GM12865 (cell line): ENCODE measurements around the gene HDHD3.
"Not testable (repeated sequence)": the region's sequence is repeated elsewhere in the genome, so short reads cannot be mapped to it uniquely, and the experiment has no call there.

Source experiments
- DNase-seq: peaks from one replicate; pipeline ENCODE4 v3.0.0; 2010; ENCODE audit warnings: low read depth
- H3K4me3 ChIP-seq: 2 replicates; pipeline ENCODE4 v1.5.1; 2011; ENCODE audit warnings: mild to moderate bottlenecking, low read depth, low read length, control low read depth
- TF ChIP-seq, protein P1 (sequence below): IDR thresholded peaks from 2 replicates; pipeline ENCODE4 v1.5.1; 2011; ENCODE audit warnings: low read length, control low read depth, low read depth, inconsistent platforms; ENCODE audit not compliant: insufficient read depth; ENCODE audit errors: missing control alignments

The HDHD3 gene

DNA sequence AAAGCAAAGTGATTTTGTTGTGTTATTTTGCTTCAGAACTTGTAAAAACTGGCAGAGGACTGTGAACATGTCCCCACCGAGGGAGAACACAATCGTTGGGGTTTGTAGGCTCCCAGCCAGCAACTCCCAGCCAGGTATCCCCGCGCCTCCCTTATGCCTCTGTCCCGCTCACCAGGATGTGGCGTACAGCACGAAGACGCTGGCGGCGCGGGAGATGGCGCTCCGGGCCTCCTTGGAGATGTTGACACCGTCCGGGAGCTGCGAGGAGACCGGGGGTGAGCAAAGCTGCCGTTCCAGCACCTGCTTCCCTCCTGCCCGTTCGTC lies 33.1 kb upstream of the HDHD3 start:
- TF ChIP-seq, protein P1, sequence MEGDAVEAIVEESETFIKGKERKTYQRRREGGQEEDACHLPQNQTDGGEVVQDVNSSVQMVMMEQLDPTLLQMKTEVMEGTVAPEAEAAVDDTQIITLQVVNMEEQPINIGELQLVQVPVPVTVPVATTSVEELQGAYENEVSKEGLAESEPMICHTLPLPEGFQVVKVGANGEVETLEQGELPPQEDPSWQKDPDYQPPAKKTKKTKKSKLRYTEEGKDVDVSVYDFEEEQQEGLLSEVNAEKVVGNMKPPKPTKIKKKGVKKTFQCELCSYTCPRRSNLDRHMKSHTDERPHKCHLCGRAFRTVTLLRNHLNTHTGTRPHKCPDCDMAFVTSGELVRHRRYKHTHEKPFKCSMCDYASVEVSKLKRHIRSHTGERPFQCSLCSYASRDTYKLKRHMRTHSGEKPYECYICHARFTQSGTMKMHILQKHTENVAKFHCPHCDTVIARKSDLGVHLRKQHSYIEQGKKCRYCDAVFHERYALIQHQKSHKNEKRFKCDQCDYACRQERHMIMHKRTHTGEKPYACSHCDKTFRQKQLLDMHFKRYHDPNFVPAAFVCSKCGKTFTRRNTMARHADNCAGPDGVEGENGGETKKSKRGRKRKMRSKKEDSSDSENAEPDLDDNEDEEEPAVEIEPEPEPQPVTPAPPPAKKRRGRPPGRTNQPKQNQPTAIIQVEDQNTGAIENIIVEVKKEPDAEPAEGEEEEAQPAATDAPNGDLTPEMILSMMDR: no peak
- DNase-seq: no peak
- H3K4me3 ChIP-seq: peak overlapping the region; percentile 81

DNA sequence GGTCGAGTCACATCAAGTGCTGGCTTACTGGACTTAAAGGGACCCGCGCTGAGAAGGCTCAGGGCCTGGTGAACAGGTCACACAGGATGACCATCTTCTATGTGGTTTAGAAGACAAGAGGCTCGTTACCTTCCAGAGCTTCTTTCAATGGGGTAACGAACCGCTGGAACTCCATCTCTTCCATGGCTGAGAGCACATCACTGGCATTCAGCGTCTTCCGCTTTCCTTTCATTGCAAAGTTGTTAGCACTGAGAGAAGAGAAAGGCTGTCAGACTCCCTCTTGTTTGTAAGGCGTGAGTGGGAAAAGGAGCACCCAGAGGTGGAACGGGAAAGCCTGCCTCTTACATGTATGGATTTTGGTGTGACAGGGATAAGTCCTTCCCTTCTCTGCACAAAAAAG lies 32.7 kb upstream of the HDHD3 start:
- H3K4me3 ChIP-seq: peak overlapping the region; percentile 81
- DNase-seq: peak; percentile 17
- TF ChIP-seq, protein P1: no peak

DNA sequence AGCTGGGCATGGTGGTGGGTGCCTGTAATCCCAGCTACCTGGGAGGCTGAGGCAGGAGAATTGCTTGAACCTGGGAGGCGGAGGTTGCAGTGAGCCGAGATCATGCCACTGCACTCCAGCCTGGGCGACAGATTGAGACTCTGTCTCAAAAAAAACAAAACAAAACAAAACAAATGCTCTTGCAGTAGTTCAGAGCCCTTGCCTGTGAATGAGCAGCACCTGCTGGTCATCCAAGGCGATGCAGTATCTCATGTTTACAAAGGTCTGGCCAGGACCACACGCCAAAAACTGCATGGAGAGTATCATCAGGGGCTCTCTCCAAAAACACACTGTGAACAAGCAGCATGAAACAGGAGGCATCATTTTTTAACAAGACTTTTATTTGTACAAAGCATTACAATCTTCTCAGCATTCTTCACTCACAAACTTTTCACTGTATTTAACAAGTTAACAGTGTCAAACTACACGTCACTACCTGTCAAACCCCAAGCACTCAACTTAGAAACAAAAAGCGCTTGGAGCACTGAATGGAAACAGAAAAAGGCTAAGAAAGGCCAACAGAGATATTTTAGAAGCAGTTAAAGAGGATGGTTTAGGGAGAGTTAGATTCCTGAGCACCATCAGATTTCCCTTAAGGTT lies 30.2 kb upstream of the HDHD3 start:
- TF ChIP-seq, protein P1: peak; percentile 86
- H3K4me3 ChIP-seq: not testable (repeated sequence)
- peak; percentile 81 for DNase-seq

DNA sequence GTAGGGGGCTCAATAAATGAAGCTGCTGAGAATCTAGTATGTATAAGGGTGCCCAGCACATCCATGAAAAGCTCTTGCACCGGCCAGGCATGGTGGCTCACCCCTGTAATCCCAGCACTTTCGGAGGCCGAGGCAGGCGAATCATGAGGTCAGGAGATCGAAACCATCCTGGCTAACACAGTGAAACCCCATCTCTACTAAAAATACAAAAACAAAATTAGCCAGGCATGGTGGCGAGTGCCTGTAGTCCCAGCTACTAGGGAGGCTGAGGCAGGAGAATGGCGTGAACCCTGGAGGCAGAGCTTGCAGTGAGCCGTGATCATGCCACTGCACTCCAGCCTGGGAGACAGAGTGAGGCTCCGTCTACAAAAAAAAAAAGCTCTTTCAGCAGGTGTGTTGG lies 29.6 kb upstream of the HDHD3 start:
- not testable (repeated sequence) for DNase-seq, H3K4me3 ChIP-seq

DNA sequence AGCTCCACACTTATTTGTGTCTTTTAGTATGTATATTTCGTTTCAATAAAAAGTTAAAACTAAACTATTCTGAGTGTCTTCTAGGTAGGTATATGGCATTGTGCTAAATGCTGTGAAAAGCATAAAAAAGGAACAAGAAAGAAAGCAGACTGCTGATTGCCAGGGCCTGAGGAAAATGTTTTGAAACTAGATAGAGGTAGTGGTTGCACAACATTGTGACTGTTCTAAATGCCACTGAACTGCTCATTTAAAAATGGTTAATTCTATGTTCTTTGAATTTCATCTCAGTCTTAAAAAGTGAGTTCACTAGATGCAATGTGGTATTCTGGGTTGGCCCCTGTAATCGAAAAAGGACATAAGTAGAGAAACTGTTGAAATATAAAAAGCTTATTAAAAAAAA lies 26.9 kb upstream of the HDHD3 start:
- TF ChIP-seq, protein P1: no peak
- no peak overlapping the region for H3K4me3 ChIP-seq
- no peak for DNase-seq

DNA sequence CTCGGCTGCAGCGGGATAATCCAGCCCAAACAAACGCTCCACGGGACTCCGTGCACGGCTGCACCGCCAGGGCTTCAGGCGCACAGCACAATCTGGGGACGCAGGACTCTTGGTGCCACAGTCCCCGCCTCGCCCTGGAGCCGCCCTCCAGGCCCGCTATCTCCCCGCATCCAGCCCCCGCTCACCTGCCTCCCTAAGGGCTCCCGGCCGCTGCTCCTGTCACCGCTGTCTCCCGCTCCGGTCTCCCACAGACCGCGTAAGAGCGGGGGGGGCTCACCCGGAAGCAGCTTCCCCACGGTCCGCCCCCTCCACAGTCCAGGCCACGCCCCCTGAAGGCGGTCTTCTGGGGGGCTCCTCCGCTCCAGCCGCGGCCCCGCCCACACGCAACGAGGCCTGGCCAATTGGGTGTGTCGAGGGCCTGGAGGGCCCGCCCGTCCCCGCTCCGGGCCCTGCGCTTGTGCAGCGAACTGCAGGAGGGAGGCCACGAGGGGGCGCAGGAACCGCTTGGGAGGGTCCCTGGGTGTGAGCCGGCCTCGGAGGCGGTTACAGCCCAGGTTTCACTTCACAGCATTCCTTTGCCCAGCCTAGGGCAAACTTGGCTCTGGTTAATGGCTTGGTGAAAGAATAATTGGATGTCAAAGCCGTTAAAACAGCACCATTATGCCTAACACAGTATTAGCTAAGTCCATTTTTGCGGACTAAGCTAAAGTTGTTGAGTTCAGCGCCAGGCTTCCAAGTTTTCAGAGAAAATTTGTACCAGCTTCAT lies 24.4 kb upstream of the HDHD3 start, which contains the start of gene ALAD:
TSS of gene ALAD (minus strand) at position 258 of the 766 bp plus-strand sequence. CDS start 7,725 bp downstream, outside the sequence.
- H3K4me3 ChIP-seq: peak within 1 kb of the TSS; percentile 98
- TF ChIP-seq, protein P1: peak; percentile 95
- peak; percentile 99 for DNase-seq

DNA sequence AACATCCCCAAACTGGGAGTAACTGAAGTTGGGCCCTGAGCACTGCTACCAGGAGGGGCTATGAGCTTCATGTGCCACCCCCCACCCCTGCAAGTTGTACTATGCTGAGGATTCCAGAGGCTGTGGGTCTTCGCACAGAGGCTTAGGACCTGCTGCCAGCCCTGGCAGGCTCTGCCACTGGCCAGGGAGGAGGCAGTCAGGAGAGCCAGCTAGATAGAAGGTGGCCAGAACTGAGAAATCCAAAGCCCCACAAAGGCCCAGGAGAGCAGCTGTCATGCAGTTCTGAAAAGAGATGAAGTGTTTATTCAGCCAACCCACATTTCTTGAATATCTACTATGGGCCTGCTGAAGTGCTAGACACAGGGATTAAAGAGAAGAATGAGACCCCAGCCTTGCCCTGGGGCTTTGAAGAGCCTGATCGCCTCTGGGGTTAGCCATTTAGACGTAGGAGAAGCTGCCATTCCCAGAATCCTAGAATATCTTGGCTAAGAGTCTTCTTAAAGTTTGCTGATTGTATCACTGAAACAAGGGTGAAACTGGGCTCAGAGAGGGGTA lies 22.9 kb upstream of the HDHD3 start:
- DNase-seq: no peak
- TF ChIP-seq, protein P1: no peak
- no peak overlapping the region for H3K4me3 ChIP-seq
